ENCODE data around the gene ROPN1.
"Not testable (repeated sequence)": the region's sequence is repeated elsewhere in the genome, so short reads cannot be mapped to it uniquely, and the experiment has no call there.

ROPN1 gene

GRCh38 chr3:124019291-124019690 is 27.4 kb upstream of the ROPN1 start:
- H3K4ac ChIP-seq (ENCODE audit: low read depth, low read length) = no peak overlapping the region
- H4K8ac ChIP-seq (ENCODE audit: low read depth, low read length) = no peak overlapping the region
- H3K14ac ChIP-seq (ENCODE audit: low read length) = no peak overlapping the region
- no peak overlapping the region for H2BK12ac ChIP-seq (ENCODE audit: low read length)
- DNase-seq = no peak
- no peak overlapping the region for H4K12ac ChIP-seq (ENCODE audit: low read depth, low read length)
- H3K23ac ChIP-seq (ENCODE audit: low read length) = no peak overlapping the region
- no peak overlapping the region for H2BK120ac ChIP-seq (ENCODE audit: insufficient read depth, low read length, poor library complexity)
- no peak overlapping the region for H3K4me3 ChIP-seq (ENCODE audit: low read depth, low read length)
- H3K9ac ChIP-seq (ENCODE audit: low read length) = no peak overlapping the region
- H3K4me1 ChIP-seq (ENCODE audit: control insufficient read depth in 1 of 2, insufficient read depth in 2 of 2, low read length in 2 of 2) = no peaks in the 10 kb centered on the region
- no peak overlapping the region for H3K27ac ChIP-seq (ENCODE audit: low read depth, low read length)
- WGBS (ENCODE audit: extremely low coverage, insufficient coverage, insufficient read length) = no CpG with 5 or more reads among the region's 2 CpGs
- H3K18ac ChIP-seq (ENCODE audit: low read length) = no peak overlapping the region
- no peaks in the 10 kb centered on the region for H3K36me3 ChIP-seq (ENCODE audit: control insufficient read depth in 1 of 2, insufficient read depth in 2 of 2, low read length in 2 of 2)
- no peak overlapping the region for H2BK5ac ChIP-seq (ENCODE audit: low read depth, low read length, poor library complexity)
- H3K79me1 ChIP-seq (ENCODE audit: low read length) = no peaks in the 10 kb centered on the region
- no peaks in the 10 kb centered on the region for H3K79me2 ChIP-seq (ENCODE audit: control insufficient read depth, insufficient read depth, low read length, poor library complexity)
- no peak overlapping the region for H2AFZ ChIP-seq (ENCODE audit: insufficient read depth, low read length, poor library complexity)
- no peak overlapping the region for H4K91ac ChIP-seq (ENCODE audit: low read depth, low read length)
- no peak overlapping the region for H3K4me2 ChIP-seq (ENCODE audit: low read length)
- H2AK5ac ChIP-seq (ENCODE audit: low read length) = no peak overlapping the region
- no peaks in the 10 kb centered on the region for H3K27me3 ChIP-seq (ENCODE audit: insufficient read depth, low read length)
- H3K9me3 ChIP-seq (ENCODE audit: insufficient read depth, low read depth, low read length) = peaks cover 3% of the 10 kb centered on the region

DNA sequence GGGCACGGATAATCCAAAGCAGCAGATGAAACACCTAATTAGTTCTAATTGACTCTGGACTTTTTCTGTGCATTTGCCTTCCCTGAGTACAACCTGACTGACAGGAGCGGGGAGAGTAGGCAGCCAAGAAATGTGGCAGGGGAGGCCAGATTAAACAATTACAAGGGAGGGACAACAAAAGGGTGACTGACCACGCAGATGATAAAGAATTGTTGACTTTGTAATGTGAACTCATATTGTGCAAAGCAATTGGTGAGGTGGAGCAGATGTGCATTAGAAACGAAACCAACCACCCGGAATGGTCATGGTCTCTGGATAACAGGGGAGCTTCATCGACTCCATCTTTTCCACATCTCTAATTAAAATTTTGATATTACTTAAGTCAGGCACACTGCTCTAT is 25.6 kb upstream of the ROPN1 start:
- H2BK5ac ChIP-seq (ENCODE audit: low read depth, low read length, poor library complexity); H2BK12ac ChIP-seq (ENCODE audit: low read length); H3K9me3 ChIP-seq (ENCODE audit: insufficient read depth, low read depth, low read length); H3K27ac ChIP-seq (ENCODE audit: low read depth, low read length); H3K23ac ChIP-seq (ENCODE audit: low read length); H3K36me3 ChIP-seq (ENCODE audit: control insufficient read depth in 1 of 2, insufficient read depth in 2 of 2, low read length in 2 of 2); H3K18ac ChIP-seq (ENCODE audit: low read length); H3K9ac ChIP-seq (ENCODE audit: low read length); H3K79me1 ChIP-seq (ENCODE audit: low read length); H3K27me3 ChIP-seq (ENCODE audit: insufficient read depth, low read length); H4K12ac ChIP-seq (ENCODE audit: low read depth, low read length); H3K4ac ChIP-seq (ENCODE audit: low read depth, low read length); H2AFZ ChIP-seq (ENCODE audit: insufficient read depth, low read length, poor library complexity); H2AK5ac ChIP-seq (ENCODE audit: low read length); H3K4me1 ChIP-seq (ENCODE audit: control insufficient read depth in 1 of 2, insufficient read depth in 2 of 2, low read length in 2 of 2); H4K91ac ChIP-seq (ENCODE audit: low read depth, low read length); H4K8ac ChIP-seq (ENCODE audit: low read depth, low read length); H3K14ac ChIP-seq (ENCODE audit: low read length); H2BK120ac ChIP-seq (ENCODE audit: insufficient read depth, low read length, poor library complexity); DNase-seq; H3K4me3 ChIP-seq (ENCODE audit: low read depth, low read length); H3K4me2 ChIP-seq (ENCODE audit: low read length); H3K79me2 ChIP-seq (ENCODE audit: control insufficient read depth, insufficient read depth, low read length, poor library complexity): not testable (repeated sequence)
- WGBS (ENCODE audit: extremely low coverage, insufficient coverage, insufficient read length) = no CpG with 5 or more reads among the region's 6 CpGs

GRCh38 chr3:124016483-124016882 is 24.6 kb upstream of the ROPN1 start:
- H3K4ac ChIP-seq (ENCODE audit: low read depth, low read length); H3K27me3 ChIP-seq (ENCODE audit: insufficient read depth, low read length); H3K27ac ChIP-seq (ENCODE audit: low read depth, low read length); H3K14ac ChIP-seq (ENCODE audit: low read length); H4K12ac ChIP-seq (ENCODE audit: low read depth, low read length); H2BK5ac ChIP-seq (ENCODE audit: low read depth, low read length, poor library complexity); H4K8ac ChIP-seq (ENCODE audit: low read depth, low read length); H3K9ac ChIP-seq (ENCODE audit: low read length); H3K4me1 ChIP-seq (ENCODE audit: control insufficient read depth in 1 of 2, insufficient read depth in 2 of 2, low read length in 2 of 2); H4K91ac ChIP-seq (ENCODE audit: low read depth, low read length); H3K9me3 ChIP-seq (ENCODE audit: insufficient read depth, low read depth, low read length); H2AFZ ChIP-seq (ENCODE audit: insufficient read depth, low read length, poor library complexity); H3K18ac ChIP-seq (ENCODE audit: low read length); H3K79me2 ChIP-seq (ENCODE audit: control insufficient read depth, insufficient read depth, low read length, poor library complexity); H3K36me3 ChIP-seq (ENCODE audit: control insufficient read depth in 1 of 2, insufficient read depth in 2 of 2, low read length in 2 of 2); H3K4me2 ChIP-seq (ENCODE audit: low read length); H3K79me1 ChIP-seq (ENCODE audit: low read length); H2BK120ac ChIP-seq (ENCODE audit: insufficient read depth, low read length, poor library complexity); H2AK5ac ChIP-seq (ENCODE audit: low read length); H3K23ac ChIP-seq (ENCODE audit: low read length); H3K4me3 ChIP-seq (ENCODE audit: low read depth, low read length): not testable (repeated sequence)
- DNase-seq = peak in 1 of 2 donors; percentile 24
- peak overlapping the region; percentile 42 for H2BK12ac ChIP-seq (ENCODE audit: low read length)
- no CpG with 5 or more reads among the region's 4 CpGs for WGBS (ENCODE audit: extremely low coverage, insufficient coverage, insufficient read length)

DNA sequence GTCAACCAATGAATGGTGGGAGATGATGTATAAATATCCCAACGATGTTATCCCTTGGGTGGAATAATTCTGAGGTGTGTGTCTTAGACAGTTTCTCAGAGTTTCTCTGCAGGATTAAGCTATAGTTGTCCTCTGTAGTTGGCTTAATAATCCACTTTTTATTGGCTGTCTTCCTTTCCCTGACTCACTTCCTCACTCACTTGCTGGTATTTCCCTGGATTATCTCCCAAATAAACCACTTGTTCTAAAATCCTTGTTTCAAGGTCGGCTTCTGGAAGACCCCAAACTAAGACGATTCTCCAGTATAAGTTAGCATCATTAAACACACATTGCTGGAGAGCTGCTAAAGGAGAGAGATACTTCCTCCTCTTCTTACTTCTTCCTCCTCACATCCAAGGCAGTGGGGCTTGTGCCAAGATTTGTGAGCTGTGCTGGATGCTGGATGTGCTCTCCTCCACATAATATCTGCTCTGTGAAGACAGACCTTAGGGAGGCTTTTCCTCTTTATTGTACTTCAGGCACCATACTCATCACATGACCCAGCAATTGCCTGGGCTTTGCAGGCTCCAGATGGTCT is 22.5 kb upstream of the ROPN1 start:
- Histone ChIP-seq H3K18ac (ENCODE audit: low read length) (no peak overlapping the region), H4K8ac (ENCODE audit: low read depth, low read length) (no peak overlapping the region), H4K12ac (ENCODE audit: low read depth, low read length) (no peak overlapping the region), H3K36me3 (ENCODE audit: control insufficient read depth in 1 of 2, insufficient read depth in 2 of 2, low read length in 2 of 2) (no peaks in the 10 kb centered on the region), H2AFZ (ENCODE audit: insufficient read depth, low read length, poor library complexity) (no peak overlapping the region), H3K23ac (ENCODE audit: low read length) (no peak overlapping the region), H2BK120ac (ENCODE audit: insufficient read depth, low read length, poor library complexity) (no peak overlapping the region), H3K79me2 (ENCODE audit: control insufficient read depth, insufficient read depth, low read length, poor library complexity) (no peaks in the 10 kb centered on the region), H3K4me3 (ENCODE audit: low read depth, low read length) (no peak overlapping the region), H2AK5ac (ENCODE audit: low read length) (no peak overlapping the region), H3K4me2 (ENCODE audit: low read length) (no peak overlapping the region), H3K9ac (ENCODE audit: low read length) (no peak overlapping the region), H3K4me1 (ENCODE audit: control insufficient read depth in 1 of 2, insufficient read depth in 2 of 2, low read length in 2 of 2) (no peaks in the 10 kb centered on the region), H3K79me1 (ENCODE audit: low read length) (no peaks in the 10 kb centered on the region), H2BK12ac (ENCODE audit: low read length) (no peak overlapping the region), H3K4ac (ENCODE audit: low read depth, low read length) (no peak overlapping the region), H3K27ac (ENCODE audit: low read depth, low read length) (no peak overlapping the region), H3K9me3 (ENCODE audit: insufficient read depth, low read depth, low read length) (no peaks in the 10 kb centered on the region), H3K14ac (ENCODE audit: low read length) (no peak overlapping the region), H2BK5ac (ENCODE audit: low read depth, low read length, poor library complexity) (no peak overlapping the region), H3K27me3 (ENCODE audit: insufficient read depth, low read length) (no peaks in the 10 kb centered on the region), H4K91ac (ENCODE audit: low read depth, low read length) (no peak overlapping the region)
- no peak for DNase-seq
- WGBS (ENCODE audit: extremely low coverage, insufficient coverage, insufficient read length) = no CpG with 5 or more reads among the region's 3 CpGs
